Bronchial epithelial cell (primary cell): Measurements from ENCODE around the gene CFL1. TPM values are rescaled to one million over a fixed set of nuclear protein-coding genes. Genes with fewer than 3 reads are reported as not detected.

Experiments used
- DNase-seq: peaks from one replicate; pipeline ENCODE4 v3.0.0-alpha.2; 2010; ENCODE audit warnings: low read depth
- FAIRE-seq: peaks from 2 replicates; lab custom pipeline; 2011; peaks lifted over from hg19 to GRCh38; lab: Jason Lieb, UNC
- H3K27me3 ChIP-seq: 2 replicates; pipeline ENCODE4 v1.5.1; 2011; ENCODE audit warnings: low read length; ENCODE audit not compliant: control insufficient read depth, insufficient read depth
- H3K36me3 ChIP-seq: 2 replicates; pipeline ENCODE4 v1.5.1; 2011; ENCODE audit warnings: low read length; ENCODE audit not compliant: control insufficient read depth, insufficient read depth
- H3K4me3 ChIP-seq: 2 replicates; pipeline ENCODE4 v1.5.1; 2011; ENCODE audit warnings: mild to moderate bottlenecking, low read depth, low read length, control low read depth
- CTCF ChIP-seq: IDR thresholded peaks from 2 replicates; pipeline ENCODE4 v1.5.1; 2011; ENCODE audit warnings: mild to moderate bottlenecking, moderate library complexity, low read length, control low read depth, inconsistent platforms; ENCODE audit not compliant: insufficient read depth, severe bottlenecking
- total RNA-seq: library from RNA; depleted of rRNA; stranded (reverse); fragments of >200 nt; gene quantifications from 2 replicates; pipeline ENCODE4 v1.2.1, GENCODE V29; 2014

CFL1 gene
- total RNA-seq, 1 donor from 2014 or later: 764 TPM

GRCh38 chr11:65808744-65809341 lies 49.1 kb downstream of the CFL1 start:
- FAIRE-seq (no peak), DNase-seq (no peak)
- H3K36me3 ChIP-seq: no peaks in the 10 kb centered on the region
- H3K4me3 ChIP-seq: no peak overlapping the region
- TF ChIP-seq CTCF: no peak
- peaks cover 13% of the 10 kb centered on the region for H3K27me3 ChIP-seq

- TF ChIP-seq CTCF: no peak
- no peak for FAIRE-seq
Observed at GRCh38 chr11:65806979-65807378, 51.0 kb downstream of the CFL1 start.

More at GRCh38 chr11:65806979-65807378, 51.0 kb downstream of the CFL1 start:
- no peak for DNase-seq
- Histone ChIP-seq H3K27me3 (peaks cover 22% of the 10 kb centered on the region), H3K4me3 (no peak overlapping the region), H3K36me3 (no peaks in the 10 kb centered on the region)

Other genes with a start within 250 kb of the CFL1 start
- gene MAP3K11, start 244.0 kb downstream of the CFL1 start, total RNA-seq: 11.1 and 18.6 TPM in 2 replicates
- 5.3 and 10.2 TPM in 2 replicates for gene PCNX3, start 242.4 kb downstream of the CFL1 start, total RNA-seq
- gene SIPA1, start 220.1 kb downstream of the CFL1 start, total RNA-seq: 11.1 and 15.1 TPM in 2 replicates
- gene RELA, start 195.3 kb downstream of the CFL1 start, total RNA-seq: 9.5 and 15.2 TPM in 2 replicates
- 34.8 and 37.6 TPM in 2 replicates for gene KAT5, start 145.9 kb downstream of the CFL1 start, total RNA-seq
- 19.8 and 21.1 TPM in 2 replicates for gene RNASEH2C, start 137.4 kb downstream of the CFL1 start, total RNA-seq
- gene AP5B1, start 77.2 kb downstream of the CFL1 start, total RNA-seq: 6.1 and 8.4 TPM in 2 replicates
- gene OVOL1, start 71.1 kb downstream of the CFL1 start, total RNA-seq: 6.3 and 17.8 TPM in 2 replicates
- under 0.01 TPM in 1 of 2 replicates, not detected in the other for gene SNX32, start 24.2 kb downstream of the CFL1 start, total RNA-seq
- gene MUS81, start 2.3 kb upstream of the CFL1 start, total RNA-seq: 58.4 and 63.8 TPM in 2 replicates
- 2.9 and 5.6 TPM in 2 replicates for gene EFEMP2, start 14.6 kb upstream of the CFL1 start, total RNA-seq
- not detected in 2 replicates for gene CTSW, start 21.7 kb upstream of the CFL1 start, total RNA-seq
- gene FIBP, start 30.3 kb upstream of the CFL1 start, total RNA-seq: 103 and 157 TPM in 2 replicates
- gene CCDC85B, start 32.5 kb upstream of the CFL1 start, total RNA-seq: 19.6 and 29.7 TPM in 2 replicates
- 2.6 and 3.1 TPM in 2 replicates for gene FOSL1, start 42.2 kb upstream of the CFL1 start, total RNA-seq
- gene C11orf68, start 60.9 kb upstream of the CFL1 start, total RNA-seq: 8.4 and 12.9 TPM in 2 replicates
- 176 and 429 TPM in 2 replicates for gene DRAP1, start 61.2 kb upstream of the CFL1 start, total RNA-seq
- under 0.01 TPM in 1 of 2 replicates, not detected in the other for gene TSGA10IP, start 87.3 kb upstream of the CFL1 start, total RNA-seq
- gene SART1, start 103.6 kb upstream of the CFL1 start, total RNA-seq: 32.4 and 51.7 TPM in 2 replicates
- gene EIF1AD, start 144.0 kb upstream of the CFL1 start, total RNA-seq: 39.7 and 44.5 TPM in 2 replicates
- gene BANF1, start 144.3 kb upstream of the CFL1 start, total RNA-seq: 8.4 and 14.0 TPM in 2 replicates
- gene CST6, start 153.8 kb upstream of the CFL1 start, total RNA-seq: 3.9 and 4.4 TPM in 2 replicates
- gene CATSPER1, start 168.3 kb upstream of the CFL1 start, total RNA-seq: 0.26 TPM in 1 of 2 replicates, not detected in the other
- gene GAL3ST3, start 191.0 kb upstream of the CFL1 start, total RNA-seq: not detected in 2 replicates
- 88.2 and 91.0 TPM in 2 replicates for gene SF3B2, start 194.2 kb upstream of the CFL1 start, total RNA-seq
- gene PACS1, start 212.1 kb upstream of the CFL1 start, total RNA-seq: 6.8 and 7.0 TPM in 2 replicates